Measurements from ENCODE around the gene LAMA2. TPM values are rescaled to one million over a fixed set of nuclear protein-coding genes. Genes with fewer than 3 reads are reported as not detected.

LAMA2 gene
- total RNA-seq, 4 donors from 2014 or later: 61.5 to 154 (median 103) TPM

DNA sequence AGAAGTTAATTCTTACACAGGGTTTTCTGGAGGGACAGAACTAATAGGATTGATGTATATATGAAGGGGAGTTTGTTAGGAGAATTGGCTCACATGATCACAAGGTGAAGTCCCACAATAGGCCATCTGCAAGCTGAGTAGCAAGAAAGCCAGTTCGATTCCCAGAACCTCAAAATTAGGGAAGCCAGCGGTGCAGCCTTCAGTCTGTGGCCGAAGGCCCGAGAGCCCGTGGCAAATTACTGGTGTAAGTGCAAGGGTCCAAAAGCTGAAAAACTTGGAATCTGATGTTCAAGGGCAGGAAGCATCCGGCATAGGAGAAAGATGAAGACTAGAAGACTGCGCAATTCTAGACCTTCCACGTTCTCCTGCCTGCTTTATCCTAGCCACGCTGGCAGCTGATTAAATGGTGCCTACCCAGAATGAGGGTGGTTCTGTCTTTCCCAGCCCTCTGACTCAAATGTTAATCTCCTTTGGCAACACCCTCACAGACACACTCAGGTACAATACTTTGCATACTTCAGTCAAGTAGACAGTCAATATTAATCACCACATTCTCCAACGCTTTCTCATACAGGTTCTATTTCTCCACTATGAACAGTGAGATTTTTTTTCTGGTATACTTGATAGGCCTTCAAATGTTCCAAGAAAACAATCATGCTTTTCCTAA lies 357.0 kb downstream of the LAMA2 start:
- intact Hi-C loops (cut with DNase I; ENCODE audit: low total_unique reads): no loop called here
- Histone ChIP-seq H3K4me3 (no peak overlapping the region), H3K4me1 (peaks cover 0 to 3% of the 10 kb centered on the region in 2 donors), H3K36me3 (no peaks in the 10 kb centered on the region), H3K27ac (no peak overlapping the region), H3K27me3 (no peaks in the 10 kb centered on the region), H3K9me3 (no peaks in the 10 kb centered on the region)
- TF ChIP-seq POLR2A (IDR thresholded peaks at IDR 0.05): no peak
- TF ChIP-seq, protein P1, sequence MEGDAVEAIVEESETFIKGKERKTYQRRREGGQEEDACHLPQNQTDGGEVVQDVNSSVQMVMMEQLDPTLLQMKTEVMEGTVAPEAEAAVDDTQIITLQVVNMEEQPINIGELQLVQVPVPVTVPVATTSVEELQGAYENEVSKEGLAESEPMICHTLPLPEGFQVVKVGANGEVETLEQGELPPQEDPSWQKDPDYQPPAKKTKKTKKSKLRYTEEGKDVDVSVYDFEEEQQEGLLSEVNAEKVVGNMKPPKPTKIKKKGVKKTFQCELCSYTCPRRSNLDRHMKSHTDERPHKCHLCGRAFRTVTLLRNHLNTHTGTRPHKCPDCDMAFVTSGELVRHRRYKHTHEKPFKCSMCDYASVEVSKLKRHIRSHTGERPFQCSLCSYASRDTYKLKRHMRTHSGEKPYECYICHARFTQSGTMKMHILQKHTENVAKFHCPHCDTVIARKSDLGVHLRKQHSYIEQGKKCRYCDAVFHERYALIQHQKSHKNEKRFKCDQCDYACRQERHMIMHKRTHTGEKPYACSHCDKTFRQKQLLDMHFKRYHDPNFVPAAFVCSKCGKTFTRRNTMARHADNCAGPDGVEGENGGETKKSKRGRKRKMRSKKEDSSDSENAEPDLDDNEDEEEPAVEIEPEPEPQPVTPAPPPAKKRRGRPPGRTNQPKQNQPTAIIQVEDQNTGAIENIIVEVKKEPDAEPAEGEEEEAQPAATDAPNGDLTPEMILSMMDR (IDR thresholded peaks at IDR 0.05): no peak
- no peak for DNase-seq

DNA sequence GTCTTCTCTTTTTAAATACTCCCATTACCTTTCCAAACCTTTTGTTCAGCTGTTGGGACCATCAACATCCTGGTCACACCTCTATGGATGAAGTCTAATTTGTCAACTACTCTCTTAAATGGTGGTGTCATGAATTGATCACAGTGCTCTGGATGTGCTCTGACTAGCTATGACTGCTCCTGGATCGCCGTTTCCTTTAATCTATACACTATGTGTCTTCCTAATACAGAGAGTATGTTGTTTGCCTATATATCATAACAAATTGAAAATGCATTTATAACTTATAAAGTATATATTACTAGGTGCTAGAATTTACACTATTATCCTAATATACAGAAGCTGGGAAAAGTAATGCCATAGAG lies 357.5 kb downstream of the LAMA2 start:
- H3K9me3 ChIP-seq: no peaks in the 10 kb centered on the region
- no peak overlapping the region for H3K4me3 ChIP-seq
- H3K27me3 ChIP-seq: no peaks in the 10 kb centered on the region
- no peak overlapping the region for H3K27ac ChIP-seq
- intact Hi-C loops (cut with DNase I; ENCODE audit: low total_unique reads): no loop called here
- peaks cover 0 to 3% of the 10 kb centered on the region in 2 donors for H3K4me1 ChIP-seq
- no peak for DNase-seq
- H3K36me3 ChIP-seq: no peaks in the 10 kb centered on the region
- TF ChIP-seq, protein P1 (IDR thresholded peaks at IDR 0.05): no peak
- TF ChIP-seq POLR2A (IDR thresholded peaks at IDR 0.05): no peak

DNA sequence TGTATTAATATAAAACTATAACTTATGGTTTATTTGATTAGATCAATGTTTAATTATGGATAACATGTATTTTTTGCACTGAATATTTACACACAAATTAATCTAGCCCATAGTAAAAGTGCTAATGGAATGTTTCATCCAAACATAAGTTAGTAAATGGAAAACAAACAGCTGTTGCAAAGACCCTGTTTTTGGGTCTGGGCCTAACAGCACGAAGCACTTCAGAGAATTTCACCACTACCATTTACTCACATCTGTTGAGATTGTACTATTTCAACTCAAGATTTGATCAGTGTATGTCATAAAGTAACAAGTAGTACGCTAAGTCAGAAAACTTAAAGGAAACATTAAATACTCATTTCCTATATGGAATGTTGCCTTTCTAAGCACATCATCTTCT lies 359.6 kb downstream of the LAMA2 start:
- H3K4me3 ChIP-seq: no peak overlapping the region
- no peak overlapping the region for H3K27ac ChIP-seq
- DNase-seq: no peak
- no peaks in the 10 kb centered on the region for H3K9me3 ChIP-seq
- H3K27me3 ChIP-seq: no peaks in the 10 kb centered on the region
- intact Hi-C loops (cut with DNase I; ENCODE audit: low total_unique reads): no loop called here
- H3K36me3 ChIP-seq: no peaks in the 10 kb centered on the region
- H3K4me1 ChIP-seq: no peaks in the 10 kb centered on the region
- TF ChIP-seq, protein P1 (IDR thresholded peaks at IDR 0.05): no peak
- no peak for TF ChIP-seq POLR2A (IDR thresholded peaks at IDR 0.05)

DNA sequence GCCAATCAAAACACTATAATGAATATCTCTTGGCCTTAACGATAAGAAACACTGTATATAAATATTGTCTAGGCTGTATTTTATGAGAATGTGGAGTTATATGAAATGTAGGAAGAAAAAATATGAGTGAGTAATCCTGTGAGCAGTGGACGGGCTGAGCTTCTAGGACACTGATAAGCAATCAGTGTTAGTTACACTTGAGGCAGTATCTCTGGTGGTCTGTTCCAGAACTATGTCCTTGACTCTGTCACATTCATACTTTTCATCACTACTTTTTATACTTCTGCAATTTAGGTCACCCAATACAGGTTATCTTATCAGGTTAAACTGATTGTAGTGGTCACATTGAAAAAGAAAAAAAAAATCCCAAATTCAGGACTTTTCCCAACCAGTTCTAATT lies 360.4 kb downstream of the LAMA2 start:
- TF ChIP-seq, protein P1 (IDR thresholded peaks at IDR 0.05): no peak
- no peak for TF ChIP-seq POLR2A (IDR thresholded peaks at IDR 0.05)
- intact Hi-C loops (cut with DNase I; ENCODE audit: low total_unique reads): no loop called here
- no peak overlapping the region for H3K27ac ChIP-seq
- no peak overlapping the region for H3K4me3 ChIP-seq
- no peaks in the 10 kb centered on the region for H3K4me1 ChIP-seq
- H3K9me3 ChIP-seq: no peaks in the 10 kb centered on the region
- no peak for DNase-seq
- H3K36me3 ChIP-seq: no peaks in the 10 kb centered on the region
- no peaks in the 10 kb centered on the region for H3K27me3 ChIP-seq

DNA sequence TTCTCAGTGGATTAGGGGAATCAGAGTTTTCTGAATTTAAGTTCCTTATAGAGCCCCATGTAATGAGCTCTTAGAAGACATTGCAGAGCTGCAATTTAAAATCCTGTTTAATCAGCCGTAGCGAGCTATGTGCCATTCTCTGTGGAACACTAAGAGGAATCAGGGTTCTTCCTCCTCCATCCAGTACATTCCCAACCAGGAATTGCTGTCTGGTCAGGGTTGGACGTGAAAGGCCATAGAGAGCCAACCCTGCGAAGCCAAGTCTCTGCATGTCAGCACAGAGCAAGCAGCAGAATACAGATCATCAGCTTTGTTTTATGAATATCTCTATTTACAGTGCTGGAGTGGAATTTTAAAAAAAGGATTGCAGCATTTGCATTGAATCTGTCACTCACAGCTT lies 366.0 kb downstream of the LAMA2 start:
- H3K27me3 ChIP-seq: no peaks in the 10 kb centered on the region
- H3K9me3 ChIP-seq: no peaks in the 10 kb centered on the region
- no peaks in the 10 kb centered on the region for H3K4me1 ChIP-seq
- no peak overlapping the region for H3K27ac ChIP-seq
- no peaks in the 10 kb centered on the region for H3K36me3 ChIP-seq
- no peak overlapping the region for H3K4me3 ChIP-seq
- no peak for TF ChIP-seq POLR2A (IDR thresholded peaks at IDR 0.05)
- TF ChIP-seq, protein P1 (IDR thresholded peaks at IDR 0.05): no peak
- intact Hi-C loops (cut with DNase I; ENCODE audit: low total_unique reads): no loop called here
- DNase-seq: no peak

Measured in uterus (tissue), 4 donors.